ENCODE results near the gene CDH23. TPM values are rescaled to one million over a fixed set of nuclear protein-coding genes. Genes with fewer than 3 reads are reported as not detected.
A peak's percentile ranks its signal among the peaks of the same experiment; 100 is the strongest.

The CDH23 gene
- total RNA-seq, 4 donors from 2014 or later, result 13.8 to 20.1 (median 17.3) TPM

- H3K36me3 ChIP-seq, result no peaks in the 10 kb centered on the region
- H3K4me3 ChIP-seq, result no peak overlapping the region
- no peak overlapping the region for H3K27ac ChIP-seq
- TF ChIP-seq POLR2A (IDR thresholded peaks at IDR 0.05) (no peak), EP300 (IDR thresholded peaks at IDR 0.05) (no peak), CTCF (IDR thresholded peaks at IDR 0.05) (no peak)
- 50 to 57% methylated on average over 3 of the region's 3 CpGs for WGBS, 2 donors
- DNase-seq (ENCODE audit: low spot score in 2 of 2), result no peak
- H3K27me3 ChIP-seq, result no peaks in the 10 kb centered on the region
- H3K9me3 ChIP-seq, result no peaks in the 10 kb centered on the region
- H3K4me1 ChIP-seq, result peaks cover 0 to 11% (median 0%) of the 10 kb centered on the region in 4 donors
These were observed 147.0 kb downstream of the CDH23 start for GRCh38 chr10:71543608-71544170.

DNA sequence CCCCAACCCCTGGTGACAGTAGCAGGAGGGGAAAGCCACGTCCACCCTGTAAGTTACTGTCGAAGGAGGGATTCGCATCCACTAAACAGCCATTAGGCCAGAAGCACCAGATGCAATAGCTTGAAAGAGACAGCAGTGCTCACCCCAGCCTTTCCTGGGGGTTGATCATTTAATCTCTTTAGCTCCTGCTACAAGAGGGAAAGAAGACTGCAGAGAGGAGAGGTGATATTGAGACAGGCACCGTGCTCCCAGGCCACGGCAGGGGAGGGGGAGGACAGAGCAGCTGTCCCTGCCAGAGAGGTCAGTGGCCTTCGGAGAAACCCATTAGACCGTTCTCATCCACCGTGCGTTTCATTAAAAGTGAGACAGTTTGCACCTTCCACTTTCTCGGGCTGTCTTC lies 148.3 kb downstream of the CDH23 start:
- H3K36me3 ChIP-seq, result no peaks in the 10 kb centered on the region
- no peak overlapping the region for H3K27ac ChIP-seq
- 78 to 81% methylated on average over 10 of the region's 10 CpGs for WGBS, 2 donors
- peaks cover 0 to 11% (median 0%) of the 10 kb centered on the region in 4 donors for H3K4me1 ChIP-seq
- no peaks in the 10 kb centered on the region for H3K27me3 ChIP-seq
- H3K9me3 ChIP-seq, result no peaks in the 10 kb centered on the region
- no peak overlapping the region for H3K4me3 ChIP-seq
- TF ChIP-seq POLR2A (IDR thresholded peaks at IDR 0.05) (no peak), EP300 (IDR thresholded peaks at IDR 0.05) (no peak), CTCF (IDR thresholded peaks at IDR 0.05) (no peak)
- no peak for DNase-seq (ENCODE audit: low spot score in 2 of 2)

DNA sequence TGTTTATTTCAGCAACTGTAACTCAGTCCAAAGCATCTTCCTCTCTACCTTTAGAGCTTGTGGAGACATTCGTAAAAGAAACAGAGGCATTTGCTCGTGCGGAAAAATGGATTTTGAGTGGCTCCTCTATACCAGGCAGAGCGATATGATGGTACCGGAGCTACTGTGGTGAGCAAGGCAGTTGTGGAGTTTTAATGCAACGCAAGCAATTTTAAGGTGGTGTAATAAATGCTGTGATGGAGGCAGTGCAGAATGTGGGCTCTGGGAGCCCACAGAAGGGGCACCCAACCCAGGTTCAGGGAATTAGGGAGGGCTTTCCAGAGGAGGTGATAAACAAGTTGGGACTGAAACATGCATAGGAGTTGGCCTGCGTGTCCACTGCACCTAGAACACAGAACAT lies 149.5 kb downstream of the CDH23 start:
- 89 to 95% methylated on average over 7 of the region's 7 CpGs for WGBS, 2 donors
- no peak for DNase-seq (ENCODE audit: low spot score in 2 of 2)
- no peaks in the 10 kb centered on the region for H3K36me3 ChIP-seq
- no peaks in the 10 kb centered on the region for H3K27me3 ChIP-seq
- no peaks in the 10 kb centered on the region for H3K9me3 ChIP-seq
- H3K4me1 ChIP-seq, result peaks cover 0 to 11% (median 0%) of the 10 kb centered on the region in 4 donors
- no peak overlapping the region for H3K27ac ChIP-seq
- TF ChIP-seq EP300 (IDR thresholded peaks at IDR 0.05), result no peak
- no peak for TF ChIP-seq CTCF (IDR thresholded peaks at IDR 0.05)
- no peak for TF ChIP-seq POLR2A (IDR thresholded peaks at IDR 0.05)
- no peak overlapping the region for H3K4me3 ChIP-seq

DNA sequence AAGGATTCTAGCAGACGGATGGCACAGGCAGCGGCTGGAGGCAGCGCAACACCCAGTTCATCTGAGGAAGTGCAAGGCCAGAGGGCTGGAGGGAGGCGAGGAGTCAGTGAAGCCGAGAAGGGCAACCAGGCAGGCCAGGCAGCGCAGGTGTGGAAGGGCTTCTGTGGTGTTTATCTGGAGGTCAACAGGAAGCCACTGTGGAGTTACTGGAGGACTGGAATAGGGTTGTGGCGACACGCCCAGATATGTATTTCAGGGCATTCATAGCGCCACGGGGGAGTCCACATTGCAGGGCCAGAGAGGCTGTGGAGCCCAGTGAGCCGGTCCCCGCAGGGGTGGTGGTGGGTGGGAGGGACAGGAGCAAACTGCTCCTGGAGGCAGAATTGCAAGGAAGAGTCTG lies 150.6 kb downstream of the CDH23 start:
- no peak for DNase-seq (ENCODE audit: low spot score in 2 of 2)
- TF ChIP-seq POLR2A (IDR thresholded peaks at IDR 0.05) (no peak), CTCF (IDR thresholded peaks at IDR 0.05) (no peak), EP300 (IDR thresholded peaks at IDR 0.05) (no peak)
- Histone ChIP-seq H3K4me3 (no peak overlapping the region), H3K9me3 (no peaks in the 10 kb centered on the region), H3K4me1 (peaks cover 0 to 11% (median 0%) of the 10 kb centered on the region in 4 donors), H3K36me3 (no peaks in the 10 kb centered on the region), H3K27ac (no peak overlapping the region), H3K27me3 (no peaks in the 10 kb centered on the region)
- WGBS, 2 donors, result 84 to 87% methylated on average over 12 of the region's 12 CpGs

- no peak for DNase-seq (ENCODE audit: low spot score in 2 of 2)
- Histone ChIP-seq H3K27me3 (no peaks in the 10 kb centered on the region), H3K4me1 (peaks cover 0 to 11% (median 0%) of the 10 kb centered on the region in 4 donors), H3K4me3 (no peak overlapping the region), H3K36me3 (no peaks in the 10 kb centered on the region), H3K9me3 (no peaks in the 10 kb centered on the region), H3K27ac (peak overlapping the region in 1 of 4 donors; percentile 5)
- peak in 1 of 2 donors; percentile 6 for TF ChIP-seq EP300 (IDR thresholded peaks at IDR 0.05)
- no peak for TF ChIP-seq CTCF (IDR thresholded peaks at IDR 0.05)
- 40 to 46% methylated on average over 20 of the region's 20 CpGs for WGBS, 2 donors
These were observed 151.4 kb downstream of the CDH23 start for GRCh38 chr10:71547876-71548846.
